RWPE1 (cell line): ENCODE data around the gene CNTNAP2.

Experiments
- CTCF ChIA-PET: fragments of 350-600 bp; sonication (Branson Sonifier 250); formaldehyde crosslinking; extraction: SDS; loops from one replicate; lab custom pipeline; 2021; lab: Yijun Ruan, JAX
- POLR2A ChIA-PET: fragments of 400-600 bp; formaldehyde crosslinking; extraction: SDS; loops from one replicate; lab custom pipeline; 2020; ENCODE audit warnings: antibody characterized with exemption; ENCODE audit not compliant: low non-redundant PET; lab: Yijun Ruan, JAX
- DNase-seq: peaks from one replicate; pipeline ENCODE4 v3.0.0; 2012; ENCODE audit warnings: low spot score
- H3K27ac ChIP-seq: fragments of 450-650 bp; 2 replicates; pipeline ENCODE4 v1.5.1; 2017
- CTCF ChIP-seq: fragments of 450-650 bp; conservative IDR thresholded peaks from 2 replicates; pipeline ENCODE4 v1.5.1; 2017; ENCODE audit warnings: low read depth, mild to moderate bottlenecking

The CNTNAP2 gene

DNA sequence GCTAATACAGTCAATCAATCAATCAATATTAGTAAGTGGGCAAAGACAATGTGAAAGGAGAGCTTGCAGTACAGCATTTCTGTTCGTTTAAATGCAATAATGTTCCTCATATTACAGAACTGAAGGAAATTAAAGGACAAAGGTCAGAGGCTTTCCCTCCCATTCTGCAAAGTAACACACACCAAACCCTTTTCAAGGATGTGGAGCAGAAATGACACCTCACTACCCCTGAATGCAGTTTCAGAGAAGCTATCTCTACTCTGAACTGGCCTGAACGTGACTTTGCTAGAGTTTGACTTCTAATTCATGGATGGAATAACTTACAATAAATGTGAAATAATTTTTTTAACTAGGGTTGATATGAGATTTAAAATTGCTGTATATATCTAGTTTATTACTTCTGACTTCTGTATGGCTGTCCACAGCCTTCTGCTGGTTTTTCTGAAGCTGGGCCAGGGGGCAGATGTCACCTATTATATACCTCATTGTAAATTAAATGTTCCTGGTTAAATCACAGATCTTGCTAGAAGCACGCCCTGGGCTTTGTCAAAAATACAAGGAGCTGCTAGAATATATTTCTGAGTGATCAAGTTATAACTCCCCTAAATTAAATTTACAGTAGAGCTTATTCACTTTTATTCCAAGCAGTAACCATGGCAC, 2317.1 kb downstream of the CNTNAP2 start:
- no peak for TF ChIP-seq CTCF
- ChIA-PET CTCF (no interaction called here), POLR2A (no interaction called here)
- no peak overlapping the region for H3K27ac ChIP-seq
- no peak for DNase-seq

- ChIA-PET CTCF (no interaction called here), POLR2A (no interaction called here)
- no peak for TF ChIP-seq CTCF
- peak; percentile 23 for DNase-seq
- peak overlapping the region; percentile 58 for H3K27ac ChIP-seq
Observed at GRCh38 chr7:148434181-148434757, 2317.7 kb downstream of the CNTNAP2 start.

- CTCF ChIA-PET = no interaction called here
- H3K27ac ChIP-seq = no peak overlapping the region
- POLR2A ChIA-PET = no interaction called here
- no peak for TF ChIP-seq CTCF
- DNase-seq = no peak
Observed at GRCh38 chr7:148434887-148435286, 2318.3 kb downstream of the CNTNAP2 start.

GRCh38 chr7:148435715-148436114, 2319.1 kb downstream of the CNTNAP2 start:
- H3K27ac ChIP-seq = no peak overlapping the region
- ChIA-PET CTCF (no interaction called here), POLR2A (no interaction called here)
- no peak for DNase-seq
- no peak for TF ChIP-seq CTCF

GRCh38 chr7:148436135-148436534, 2319.5 kb downstream of the CNTNAP2 start:
- POLR2A ChIA-PET = no interaction called here
- no peak for TF ChIP-seq CTCF
- CTCF ChIA-PET = no interaction called here
- DNase-seq = no peak
- no peak overlapping the region for H3K27ac ChIP-seq

GRCh38 chr7:148436571-148436970, 2320.0 kb downstream of the CNTNAP2 start:
- CTCF ChIA-PET = no interaction called here
- H3K27ac ChIP-seq = no peak overlapping the region
- DNase-seq = no peak
- POLR2A ChIA-PET = no interaction called here
- TF ChIP-seq CTCF = no peak
